IMR-90 (cell line): ENCODE results near the gene DCAF5. TPM values are rescaled to one million over a fixed set of nuclear protein-coding genes. Genes with fewer than 3 reads are reported as not detected.

Source experiments
- ATAC-seq: fragments of 200-7000 bp; cut with Tn5 transposase; 2 replicates; pipeline ENCODE4 v1.9.1; 2020; ENCODE audit warnings: low read depth, mild to moderate bottlenecking, moderate library complexity
- BruUV-seq: library from RNA; stranded (reverse); fragments of 400-500 nt; replicated peaks from 2 replicates; lab custom pipeline; 2021; lab: Mats Ljungman, UMichigan
- CTCF ChIA-PET: fragments of 300-600 bp; formaldehyde crosslinking; extraction: SDS; loops from one replicate; lab custom pipeline; 2021; ENCODE audit warnings: antibody characterized with exemption; lab: Yijun Ruan, JAX
- POLR2A ChIA-PET: fragments of 300-600 bp; sonication (Branson Sonifier 250); formaldehyde crosslinking; loops from one replicate; lab custom pipeline; 2022; ENCODE audit warnings: antibody characterized with exemption; ENCODE audit not compliant: unreplicated experiment; lab: Charles Lee
- DNase-seq: peaks from one replicate; pipeline ENCODE4 v3.0.0; 2013
- H2AFZ ChIP-seq: replicated peaks from 2 replicates; pipeline ENCODE3; 2013; ENCODE audit warnings: low read length, mild to moderate bottlenecking; ENCODE audit not compliant: poor library complexity
- H2AK5ac ChIP-seq: 2 replicates; pipeline ENCODE4 v1.6.1; 2013; ENCODE audit warnings: low read depth, low read length, inconsistent platforms
- H2AK9ac ChIP-seq: replicated peaks from 2 replicates; pipeline ENCODE3; 2013; ENCODE audit warnings: mild to moderate bottlenecking, low read depth, low read length, moderate library complexity; ENCODE audit not compliant: poor library complexity
- H2BK120ac ChIP-seq: 2 replicates; pipeline ENCODE4 v1.6.1; 2013; ENCODE audit warnings: low read depth, low read length, inconsistent platforms
- H2BK15ac ChIP-seq: 3 replicates; pipeline ENCODE4 v1.6.1; 2013; ENCODE audit warnings: low read depth, low read length, inconsistent platforms
- H2BK20ac ChIP-seq: 2 replicates; pipeline ENCODE4 v1.6.1; 2013; ENCODE audit warnings: low read depth, mild to moderate bottlenecking, inconsistent platforms, low read length, moderate library complexity
- H2BK5ac ChIP-seq: 2 replicates; pipeline ENCODE4 v1.6.1; 2013; ENCODE audit warnings: mild to moderate bottlenecking, low read depth, low read length, inconsistent platforms; ENCODE audit not compliant: poor library complexity, severe bottlenecking
- H3K14ac ChIP-seq: replicated peaks from 2 replicates; pipeline ENCODE4 v1.6.1; 2013; ENCODE audit warnings: low read depth, low read length, inconsistent platforms
- H3K18ac ChIP-seq: 2 replicates; pipeline ENCODE4 v1.6.1; 2013; ENCODE audit warnings: low read depth, low read length, control low read depth
- H3K23ac ChIP-seq: 2 replicates; pipeline ENCODE4 v1.6.1; 2013; ENCODE audit warnings: low read depth, low read length, inconsistent platforms
- H3K27ac ChIP-seq: 2 replicates; pipeline ENCODE4 v1.5.1; 2013; ENCODE audit warnings: mild to moderate bottlenecking, control low read depth, low read length; ENCODE audit not compliant: insufficient read depth
- H3K27me3 ChIP-seq: 2 replicates; pipeline ENCODE4 v1.6.1; 2013; ENCODE audit warnings: low read length; ENCODE audit not compliant: control insufficient read depth, insufficient read depth
- H3K36me3 ChIP-seq: 2 replicates; pipeline ENCODE4 v1.6.1; 2013; ENCODE audit warnings: low read length, mixed read lengths; ENCODE audit not compliant: control insufficient read depth, insufficient read depth
- H3K4ac ChIP-seq: 2 replicates; pipeline ENCODE4 v1.6.1; 2013; ENCODE audit warnings: low read depth, low read length, inconsistent platforms
- H3K4me1 ChIP-seq: 2 replicates; pipeline ENCODE4 v1.6.1; 2013; ENCODE audit warnings: low read length, mixed read lengths; ENCODE audit not compliant: control insufficient read depth, insufficient read depth
- H3K4me2 ChIP-seq: 2 replicates; pipeline ENCODE4 v1.6.1; 2013; ENCODE audit warnings: low read depth, mild to moderate bottlenecking, control low read depth, low read length, moderate library complexity
- H3K4me3 ChIP-seq: 2 replicates; pipeline ENCODE4 v1.5.1; 2013; ENCODE audit warnings: low read depth, mild to moderate bottlenecking, control low read depth, low read length, moderate library complexity; ENCODE audit not compliant: insufficient read depth
- H3K56ac ChIP-seq: 2 replicates; pipeline ENCODE4 v1.6.1; 2013; ENCODE audit warnings: low read length, inconsistent platforms; ENCODE audit not compliant: insufficient read depth; ENCODE audit errors: extremely low read depth
- H3K79me1 ChIP-seq, 2 experiments: 2 replicates each; pipeline ENCODE4 v1.6.1; 2013; ENCODE audit warnings: low read length in 2 of 2, inconsistent platforms in 1 of 2, low read depth in 1 of 2
- H3K9ac ChIP-seq: 2 replicates; pipeline ENCODE4 v1.6.1; 2013; ENCODE audit warnings: low read depth, low read length, control low read depth
- H3K9me1 ChIP-seq: 2 replicates; pipeline ENCODE4 v1.6.1; 2013; ENCODE audit warnings: low read length, inconsistent platforms; ENCODE audit not compliant: insufficient read depth
- H3K9me3 ChIP-seq: 2 replicates; pipeline ENCODE4 v1.6.1; 2013; ENCODE audit warnings: low read length; ENCODE audit not compliant: control insufficient read depth, insufficient read depth
- H4K20me1 ChIP-seq: 2 replicates; pipeline ENCODE4 v1.6.1; 2013; ENCODE audit warnings: low read length, inconsistent platforms; ENCODE audit not compliant: insufficient read depth
- H4K5ac ChIP-seq: 2 replicates; pipeline ENCODE4 v1.6.1; 2013; ENCODE audit warnings: mild to moderate bottlenecking, low read depth, low read length, control low read depth
- H4K8ac ChIP-seq, 2 experiments: 2 replicates each; pipeline ENCODE4 v1.6.1; 2013; ENCODE audit warnings: low read depth in 2 of 2, low read length in 2 of 2, control low read depth in 1 of 2, inconsistent platforms in 1 of 2
- H4K91ac ChIP-seq: 2 replicates; pipeline ENCODE4 v1.6.1; 2013; ENCODE audit warnings: low read depth, low read length, inconsistent platforms; ENCODE audit not compliant: insufficient read depth
- MAFK ChIP-seq: IDR thresholded peaks from 2 replicates; pipeline ENCODE4 v1.6.1; 2012; ENCODE audit warnings: low read depth, low read length, improper control_type of control experiment
- RCOR1 ChIP-seq: IDR thresholded peaks from 2 replicates; pipeline ENCODE4 v1.6.1; 2012; ENCODE audit warnings: mild to moderate bottlenecking, low read length, improper control_type of control experiment; ENCODE audit not compliant: insufficient replicate concordance
- WGBS, 2 experiments: methylation state at CpG; one replicate each; pipeline versions ENCODE4 v1.1.5 to v1.1.7; 2013; ENCODE audit warnings: missing lambda C conversion rate in 2 of 2; ENCODE audit not compliant: insufficient read length in 1 of 2; ENCODE audit errors: extremely low coverage in 2 of 2; 5-methylcytosine and 5-hydroxymethylcytosine counted together
- dilution Hi-C: fragments of 300-500 bp; cut with HindIII; formaldehyde crosslinking; loops from one replicate; pipeline ENCODE4 v1.14.3; 2018; ENCODE audit warnings: low sequenced_read_pairs; ENCODE audit not compliant: unreplicated experiment
- in situ Hi-C: fragments of 300-500 bp; cut with MboI; formaldehyde crosslinking; loops from 3 replicates; pipeline ENCODE4 v1.14.3; 2019; ENCODE audit warnings: low sequenced_read_pairs, inconsistent platforms, mixed read lengths
- intact Hi-C: fragments of 100-400 bp; cut with micrococcal nuclease; formaldehyde crosslinking; loops from 2 replicates; pipeline ENCODE4 v1.10.0; 2022
- polyA plus RNA-seq, 3 experiments: library from polyadenylated mRNA; depleted of rRNA; stranded (reverse); fragments of >200 nt; gene quantifications; 2 replicates each; pipeline ENCODE4 v1.2.3, GENCODE V29; 2012; ENCODE audit warnings: low replicate concordance in 1 of 3
- total RNA-seq: library from RNA; depleted of rRNA; stranded (reverse); fragments of >200 nt; gene quantifications from 2 replicates; pipeline ENCODE4 v1.2.3, GENCODE V29; 2012

The DCAF5 gene
- total and polyA plus RNA-seq, 2 of the 4 experiments (the other 2 are of a cell fraction), result 17.6 to 30.4 TPM

DNA sequence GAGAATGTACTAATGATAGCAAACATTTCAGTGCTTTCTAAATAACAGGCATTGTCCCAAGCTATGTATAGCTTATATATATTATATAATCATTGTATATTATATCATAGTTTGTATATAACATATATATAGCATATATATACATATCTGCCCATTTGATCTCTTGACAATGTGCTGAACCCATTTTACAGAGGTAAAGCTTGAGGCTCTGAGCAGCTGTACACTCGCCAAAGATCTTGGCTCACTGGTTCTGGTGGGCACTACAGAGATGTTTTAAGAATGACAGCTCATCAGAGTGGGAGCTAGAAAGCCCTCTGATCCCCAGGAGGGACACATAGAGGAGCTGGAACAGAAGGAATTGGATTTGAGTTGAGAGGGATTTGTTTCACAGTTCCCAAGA lies 105.7 kb downstream of the DCAF5 start:
- 0 out of 2 replicates have a peak overlapping the region, but pooled peaks have one; percentile 31 for H3K14ac ChIP-seq
- no peak overlapping the region for H3K27ac ChIP-seq
- CTCF ChIA-PET, result interaction anchor here (0.6 kb wide), 1 partner anchor 185 kb away, joined by 4 read pairs; no protein-coding TSS in a partner anchor
- no peak overlapping the region for H3K4me2 ChIP-seq
- DNase-seq (no peak), ATAC-seq (no peak)
- no peak overlapping the region for H2AK5ac ChIP-seq
- BruUV-seq, result no TSS peak
- H3K9me3 ChIP-seq, result no peaks in the 10 kb centered on the region
- H3K23ac ChIP-seq, result no peak overlapping the region
- no peak overlapping the region for H2BK5ac ChIP-seq
- H3K9me1 ChIP-seq, result peaks cover 55% of the 10 kb centered on the region
- no peak overlapping the region; the same call in 1 of the 2 replicates for H4K91ac ChIP-seq
- H3K27me3 ChIP-seq, result no peaks in the 10 kb centered on the region
- H2BK20ac ChIP-seq, result no peak overlapping the region
- H3K56ac ChIP-seq, result no peak overlapping the region
- no peak overlapping the region for H3K18ac ChIP-seq
- no peak overlapping the region for H3K9ac ChIP-seq
- TF ChIP-seq RCOR1 (no peak), MAFK (no peak)
- POLR2A ChIA-PET, result no interaction called here
- no peak overlapping the region for H4K8ac ChIP-seq
- peaks cover 14% of the 10 kb centered on the region; the same call in 1 of the 2 replicates for H4K20me1 ChIP-seq
- H2AFZ ChIP-seq, result no peak overlapping the region
- H2BK15ac ChIP-seq, result no peak overlapping the region
- no peaks in the 10 kb centered on the region for H3K36me3 ChIP-seq
- dilution Hi-C loops (no loop called here), in situ Hi-C loops (no loop called here), intact Hi-C loops (loop anchor here (10.0 kb wide), 1 partner anchor 48 kb away; no protein-coding TSS in a partner anchor)
- 0 out of 2 replicates have a peak overlapping the region, but pooled peaks have one; percentile 4 for H3K4ac ChIP-seq
- peaks cover 49% of the 10 kb centered on the region for H3K4me1 ChIP-seq
- no peak overlapping the region for H3K4me3 ChIP-seq
- no peak overlapping the region for H4K5ac ChIP-seq
- peaks cover 11 to 65% of the 10 kb centered on the region in 2 experiments for H3K79me1 ChIP-seq
- H2BK120ac ChIP-seq, result no peak overlapping the region; the same call in 1 of the 2 replicates
- H2AK9ac ChIP-seq, result no peak overlapping the region
- 89% methylated on average over 1 of the region's 1 CpG; no CpG with 5 or more reads in 1 of the 2 experiments for WGBS, 2 experiments
